Type B pancreatic cell (in vitro differentiated cells): ENCODE measurements around the gene RSF1. TPM values are rescaled to one million over a fixed set of nuclear protein-coding genes. Genes with fewer than 3 reads are reported as not detected.

Source experiments
- DNase-seq: peaks from one replicate; pipeline ENCODE4 v3.0.0; 2021; ENCODE audit warnings: mixed read lengths; ENCODE audit not compliant: unreplicated experiment; ENCODE audit errors: extremely low spot score
- H3K27ac Mint-ChIP-seq: 2 replicates; pipeline ENCODE4 v1.8.0; 2021; ENCODE audit warnings: mild to moderate bottlenecking, mixed read lengths
- H3K27me3 Mint-ChIP-seq: 2 replicates; pipeline ENCODE4 v1.8.0; 2021; ENCODE audit warnings: mixed read lengths
- H3K36me3 Mint-ChIP-seq: 2 replicates; pipeline ENCODE4 v1.8.0; 2021; ENCODE audit warnings: mixed read lengths
- H3K4me1 Mint-ChIP-seq: one replicate; pipeline ENCODE4 v1.8.0; 2021; ENCODE audit warnings: mixed read lengths; ENCODE audit not compliant: unreplicated experiment
- H3K4me3 Mint-ChIP-seq: 2 replicates; pipeline ENCODE4 v1.8.0; 2021; ENCODE audit warnings: mild to moderate bottlenecking, mixed read lengths
- H3K9me3 Mint-ChIP-seq: 2 replicates; pipeline ENCODE4 v1.8.0; 2021; ENCODE audit warnings: mixed read lengths
- CTCF ChIP-seq: fragments of 200-600 bp; sonication (generic); conservative IDR thresholded peaks from 2 replicates; pipeline ENCODE4 v1.5.0; 2021; ENCODE audit warnings: antibody characterized with exemption, mild to moderate bottlenecking
- total RNA-seq: library from RNA; stranded (reverse); gene quantifications from 2 replicates; pipeline ENCODE4 v1.2.1, GENCODE V29; 2021; ENCODE audit warnings: low replicate concordance

RSF1 gene
- total RNA-seq, 1 donor from 2014 or later = 74.2 TPM

GRCh38 chr11:77619576-77620198, 200.8 kb downstream of the RSF1 start:
- peak; percentile 87 for TF ChIP-seq CTCF
- Mint-ChIP-seq H3K27ac (no peak overlapping the region), H3K27me3 (no peaks in the 10 kb centered on the region), H3K9me3 (no peaks in the 10 kb centered on the region), H3K4me1 (no peaks in the 10 kb centered on the region), H3K36me3 (peaks cover 26% of the 10 kb centered on the region), H3K4me3 (no peak overlapping the region)
- DNase-seq = no peak

DNA sequence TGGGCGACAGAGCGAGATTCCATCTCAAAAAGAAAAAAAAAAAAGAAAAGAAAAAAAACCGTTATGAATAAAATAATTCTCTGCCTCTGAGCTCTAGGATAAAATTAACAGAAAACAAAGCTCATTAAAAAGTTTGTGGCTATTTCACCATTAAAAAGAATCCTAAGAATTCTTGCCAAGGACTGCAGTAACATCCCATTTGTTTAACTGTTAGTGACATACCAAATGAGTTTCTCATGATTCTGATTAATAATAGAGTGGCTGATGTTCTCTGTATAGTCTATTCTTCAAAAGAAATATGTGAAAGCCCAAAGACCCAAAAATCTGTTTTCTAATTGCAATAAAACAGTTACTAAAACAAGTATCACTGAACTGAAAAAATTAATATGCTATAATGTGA, 202.6 kb downstream of the RSF1 start:
- Mint-ChIP-seq H3K36me3 (peaks cover 28% of the 10 kb centered on the region), H3K4me3 (no peak overlapping the region), H3K9me3 (no peaks in the 10 kb centered on the region), H3K4me1 (no peaks in the 10 kb centered on the region), H3K27me3 (no peaks in the 10 kb centered on the region), H3K27ac (no peak overlapping the region)
- no peak for DNase-seq
- TF ChIP-seq CTCF = no peak

GRCh38 chr11:77611921-77612320, 208.6 kb downstream of the RSF1 start:
- H3K36me3 Mint-ChIP-seq = peaks cover 26% of the 10 kb centered on the region
- no peak overlapping the region for H3K27ac Mint-ChIP-seq

More at GRCh38 chr11:77611921-77612320, 208.6 kb downstream of the RSF1 start:
- Mint-ChIP-seq H3K4me3 (no peak overlapping the region), H3K4me1 (no peaks in the 10 kb centered on the region), H3K27me3 (no peaks in the 10 kb centered on the region), H3K9me3 (no peaks in the 10 kb centered on the region)
- DNase-seq = no peak
- TF ChIP-seq CTCF = no peak

Other genes starting within 250 kb of the RSF1 start
- 2.4 and 4.1 TPM in 2 replicates for gene AQP11, start 230.8 kb downstream of the RSF1 start, total RNA-seq
- 119 and 149 TPM in 2 replicates for gene CLNS1A, start 182.9 kb downstream of the RSF1 start, total RNA-seq
- gene AAMDC, start 422 bp upstream of the RSF1 start, total RNA-seq = 16.9 and 33.6 TPM in 2 replicates
- gene INTS4, start 173.9 kb upstream of the RSF1 start, total RNA-seq = 27.1 and 46.3 TPM in 2 replicates
- gene KCTD14, start 202.6 kb upstream of the RSF1 start, total RNA-seq = 1.2 and 2.8 TPM in 2 replicates
- not detected in 2 replicates for gene THRSP, start 243.1 kb upstream of the RSF1 start, total RNA-seq